Inflammatory macrophage treated with lipopolysaccharide for 4 hours (primary cell): ENCODE measurements around the gene IFNA6.

Experiments
- DNase-seq: peaks from one replicate; pipeline ENCODE4 v3.0.0-alpha.2; 2020

Gene IFNA6

GRCh38 chr9:21326526-21327139 lies 24.1 kb downstream of the IFNA6 start:
- DNase-seq = peak; percentile 53

GRCh38 chr9:21324047-21324446 lies 26.6 kb downstream of the IFNA6 start:
- DNase-seq = peak; percentile 38

- no peak for DNase-seq
Observed at GRCh38 chr9:21322911-21323461, 27.7 kb downstream of the IFNA6 start.

GRCh38 chr9:21320465-21320864 lies 30.2 kb downstream of the IFNA6 start:
- peak; percentile 6 for DNase-seq

GRCh38 chr9:21317956-21318923 lies 32.4 kb downstream of the IFNA6 start:
- DNase-seq = peak; percentile 52

GRCh38 chr9:21316860-21317259 lies 33.8 kb downstream of the IFNA6 start:
- no peak for DNase-seq

GRCh38 chr9:21316032-21316842 lies 34.5 kb downstream of the IFNA6 start:
- no peak for DNase-seq

GRCh38 chr9:21314152-21314551 lies 36.5 kb downstream of the IFNA6 start:
- no peak for DNase-seq

- no peak for DNase-seq
Observed at GRCh38 chr9:21311889-21312288, 38.8 kb downstream of the IFNA6 start.

GRCh38 chr9:21305213-21305612 lies 45.5 kb downstream of the IFNA6 start, which contains the start of gene IFNA5:
Gene IFNA5 (minus strand): TSS chr9:21305313. CDS start chr9:21305256, 57 bp downstream.
- DNase-seq = no peak
